H1 (cell line): ENCODE results near the gene JAG1. TPM values are rescaled to one million over a fixed set of nuclear protein-coding genes. Genes with fewer than 3 reads are reported as not detected.

ENCODE experiments used
- CTCF ChIA-PET: fragments of 300-600 bp; sonication (Branson Sonifier 250); formaldehyde crosslinking; loops from one replicate; lab custom pipeline; 2021; ENCODE audit not compliant: partially characterized antibody; lab: Charles Lee
- POLR2A ChIA-PET: fragments of 300-600 bp; sonication (Branson Sonifier 250); formaldehyde crosslinking; loops from one replicate; lab custom pipeline; 2021; ENCODE audit warnings: inconsistent platforms; ENCODE audit not compliant: partially characterized antibody; lab: Charles Lee
- DNase-seq, 2 experiments: peaks; one replicate each; pipeline versions ENCODE4 v3.0.0 to v3.0.0-alpha.2; 2010 to 2022; ENCODE audit warnings: low spot score in 2 of 2, low read depth in 1 of 2, mixed read lengths in 1 of 2
- FAIRE-seq: peaks from 2 replicates; lab custom pipeline; 2011; peaks lifted over from hg19 to GRCh38; lab: Jason Lieb, UNC
- H2AFZ ChIP-seq: 2 replicates; pipeline ENCODE4 v1.8.1; 2012; ENCODE audit warnings: low read length, inconsistent platforms
- H2AK5ac ChIP-seq: 2 replicates; pipeline ENCODE4 v1.6.1; 2013; ENCODE audit warnings: low read depth, low read length
- H2BK120ac ChIP-seq: replicated peaks from 2 replicates; pipeline ENCODE3; 2013; ENCODE audit warnings: low read depth, low read length, inconsistent platforms
- H2BK12ac ChIP-seq: 2 replicates; pipeline ENCODE4 v1.6.1; 2013; ENCODE audit warnings: low read depth, low read length
- H2BK15ac ChIP-seq: 2 replicates; pipeline ENCODE4 v1.6.1; 2013; ENCODE audit warnings: low read length
- H2BK20ac ChIP-seq: 2 replicates; pipeline ENCODE4 v1.6.1; 2013; ENCODE audit warnings: low read length
- H2BK5ac ChIP-seq: 2 replicates; pipeline ENCODE4 v1.6.1; 2013; ENCODE audit warnings: low read depth, low read length
- H3K14ac ChIP-seq: 2 replicates; pipeline ENCODE4 v1.6.1; 2013; ENCODE audit warnings: inconsistent platforms; ENCODE audit not compliant: insufficient read length
- H3K18ac ChIP-seq: 2 replicates; pipeline ENCODE4 v1.6.1; 2013; ENCODE audit warnings: low read length; ENCODE audit errors: extremely low read depth
- H3K23ac ChIP-seq: 2 replicates; pipeline ENCODE4 v1.6.1; 2013; ENCODE audit warnings: inconsistent platforms; ENCODE audit not compliant: insufficient read length
- H3K23me2 ChIP-seq: 2 replicates; pipeline ENCODE4 v1.6.1; 2013; ENCODE audit warnings: low read depth, low read length
- H3K27ac ChIP-seq: 2 replicates; pipeline ENCODE4 v1.6.1; 2011; ENCODE audit warnings: low read depth, low read length, inconsistent platforms
- H3K27me3 ChIP-seq, 4 experiments: replicated peaks in 1 of 4; 1 replicate in 1 of 4; 2 replicates in 3 of 4; pipeline versions ENCODE4 v1.6.1 to v1.8.1; 2011 to 2013; ENCODE audit warnings: low read length in 3 of 4, mild to moderate bottlenecking in 3 of 4, inconsistent platforms in 2 of 4, mixed read lengths in 2 of 4, moderate library complexity in 1 of 4; ENCODE audit not compliant: control insufficient read depth in 3 of 4, insufficient read depth in 3 of 4; ENCODE audit errors: extremely low read depth in 1 of 4
- H3K36me3 ChIP-seq, 4 experiments: 2 replicates each; pipeline versions ENCODE4 v1.6.1 to v1.8.1; 2011 to 2013; ENCODE audit warnings: mild to moderate bottlenecking in 4 of 4, low read length in 3 of 4, moderate library complexity in 2 of 4, control low read depth in 1 of 4, inconsistent platforms in 1 of 4; ENCODE audit not compliant: insufficient read depth in 4 of 4, control insufficient read depth in 2 of 4
- H3K4ac ChIP-seq: replicated peaks from 2 replicates; pipeline ENCODE3; 2013; ENCODE audit warnings: low read length, low read depth, mixed read lengths, inconsistent platforms; ENCODE audit not compliant: insufficient read length
- H3K4me1 ChIP-seq, 4 experiments: replicated peaks in 1 of 4; 1 replicate in 1 of 4; 2 replicates in 3 of 4; pipeline versions ENCODE4 v1.6.1 to v1.8.1; 2011 to 2013; ENCODE audit warnings: low read length in 3 of 4, inconsistent platforms in 2 of 4, mixed read lengths in 1 of 4; ENCODE audit not compliant: insufficient read depth in 4 of 4, control insufficient read depth in 3 of 4
- H3K4me2 ChIP-seq, 2 experiments: 2 replicates each; pipeline versions ENCODE4 v1.6.1 to v1.8.1; 2011 to 2013; ENCODE audit warnings: low read depth in 2 of 2, low read length in 2 of 2, control low read depth in 1 of 2, inconsistent platforms in 1 of 2, mild to moderate bottlenecking in 1 of 2; ENCODE audit not compliant: insufficient read depth in 1 of 2
- H3K4me3 ChIP-seq, 4 experiments: fragments of 200-600, 300-600 bp in 1 of 4; sonication (generic), shearing (Covaris generic), sonication (Bioruptor Twin) in 1 of 4; 2 replicates each; pipeline versions ENCODE4 v1.5.1 to v1.8.1; 2011 to 2016; ENCODE audit warnings: low read length in 4 of 4, low read depth in 3 of 4, control low read depth in 2 of 4, inconsistent platforms in 2 of 4, mild to moderate bottlenecking in 2 of 4, mixed read lengths in 1 of 4, moderate library complexity in 1 of 4; ENCODE audit not compliant: insufficient read depth in 2 of 4; ENCODE audit errors: extremely low read depth in 1 of 4
- H3K56ac ChIP-seq: replicated peaks from 2 replicates; pipeline ENCODE3; 2013; ENCODE audit warnings: low read depth, mild to moderate bottlenecking, mixed read lengths, low read length, inconsistent platforms; ENCODE audit not compliant: insufficient read length
- H3K79me1 ChIP-seq: 2 replicates; pipeline ENCODE4 v1.6.1; 2013; ENCODE audit warnings: low read depth, low read length, control low read depth
- H3K79me2 ChIP-seq, 2 experiments: 2 replicates each; pipeline versions ENCODE4 v1.6.1 to v1.8.1; 2012 to 2013; ENCODE audit warnings: low read length in 2 of 2, mild to moderate bottlenecking in 2 of 2, inconsistent platforms in 1 of 2; ENCODE audit not compliant: insufficient read depth in 2 of 2, control insufficient read depth in 1 of 2
- H3K9ac ChIP-seq, 4 experiments: replicated peaks in 1 of 4; 1 replicate in 1 of 4; 2 replicates in 3 of 4; pipeline versions ENCODE4 v1.6.1 to v1.8.1; 2011 to 2013; ENCODE audit warnings: low read depth in 3 of 4, low read length in 3 of 4, control low read depth in 2 of 4, mild to moderate bottlenecking in 2 of 4, moderate library complexity in 2 of 4, inconsistent platforms in 1 of 4; ENCODE audit errors: extremely low read depth in 1 of 4
- H3K9me3 ChIP-seq, 2 experiments: 2 replicates each; pipeline versions ENCODE4 v1.6.1 to v1.8.1; 2012 to 2013; ENCODE audit warnings: mild to moderate bottlenecking in 2 of 2, moderate library complexity in 2 of 2, control low read depth in 1 of 2, inconsistent platforms in 1 of 2, low read depth in 1 of 2, low read length in 1 of 2, mixed read lengths in 1 of 2; ENCODE audit not compliant: insufficient read depth in 2 of 2
- H4K20me1 ChIP-seq, 2 experiments: replicated peaks in 1 of 2; 2 replicates each; pipeline versions ENCODE3 to v1.8.1; 2011 to 2013; ENCODE audit warnings: inconsistent platforms in 2 of 2, low read length in 2 of 2, mild to moderate bottlenecking in 1 of 2; ENCODE audit not compliant: insufficient read depth in 2 of 2, control insufficient read depth in 1 of 2
- H4K5ac ChIP-seq: 2 replicates; pipeline ENCODE4 v1.6.1; 2013; ENCODE audit warnings: low read length, low read depth, mixed read lengths, inconsistent platforms; ENCODE audit not compliant: insufficient read length
- H4K8ac ChIP-seq: 2 replicates; pipeline ENCODE4 v1.8.0; 2013; ENCODE audit warnings: mild to moderate bottlenecking, moderate library complexity, low read length, inconsistent platforms; ENCODE audit not compliant: insufficient read depth; ENCODE audit errors: extremely low read depth
- H4K91ac ChIP-seq: replicated peaks from 2 replicates; pipeline ENCODE3; 2013; ENCODE audit warnings: low read length, mixed read lengths, inconsistent platforms; ENCODE audit not compliant: insufficient read length
- ATF2 ChIP-seq: IDR thresholded peaks from 2 replicates; pipeline ENCODE4 v1.6.1; 2012; ENCODE audit warnings: low read length, inconsistent platforms
- BRCA1 ChIP-seq: IDR thresholded peaks from 2 replicates; pipeline ENCODE4 v1.6.1; 2012; ENCODE audit warnings: low read depth, low read length, improper control_type of control experiment
- EP300 ChIP-seq, 2 experiments: IDR thresholded peaks; 1 replicate in 1 of 2; 2 replicates in 1 of 2; pipeline ENCODE4 v1.6.1; 2011 to 2012; ENCODE audit warnings: low read depth in 2 of 2, low read length in 2 of 2, mild to moderate bottlenecking in 2 of 2, borderline replicate concordance in 1 of 2, inconsistent platforms in 1 of 2, moderate library complexity in 1 of 2
- EZH2 ChIP-seq: fragments of 200-600 bp; sonication (generic); IDR thresholded peaks from 2 replicates; pipeline ENCODE4 v1.7.1; 2012; ENCODE audit warnings: low read depth, mild to moderate bottlenecking, moderate library complexity, low read length, inconsistent platforms; ENCODE audit not compliant: severe bottlenecking
- POU5F1 ChIP-seq: IDR thresholded peaks from 2 replicates; pipeline ENCODE4 v1.6.1; 2011; ENCODE audit warnings: low read depth, mild to moderate bottlenecking, low read length, moderate library complexity
- RAD21 ChIP-seq, 2 experiments: IDR thresholded peaks in 1 of 2; conservative IDR thresholded peaks in 1 of 2; 2 replicates each; pipeline ENCODE4 v1.6.1; 2011; ENCODE audit warnings: low read depth in 2 of 2, low read length in 2 of 2, improper control_type of control experiment in 1 of 2, inconsistent platforms in 1 of 2, mild to moderate bottlenecking in 1 of 2, moderate library complexity in 1 of 2
- SRF ChIP-seq: IDR thresholded peaks from 2 replicates; pipeline ENCODE4 v1.6.1; 2011; ENCODE audit warnings: mild to moderate bottlenecking, low read depth, low read length, moderate library complexity
- WGBS, 2 experiments: shearing (Covaris generic) in 1 of 2; methylation state at CpG; one replicate each; pipeline versions ENCODE4 v1.1.6 to v1.1.7; 2013 to 2015; ENCODE audit warnings: low lambda C conversion rate in 2 of 2, mixed read lengths in 2 of 2, inconsistent platforms in 1 of 2, low coverage in 1 of 2, missing lambda C conversion rate in 1 of 2; ENCODE audit not compliant: insufficient replicate concordance in 2 of 2, insufficient coverage in 1 of 2, insufficient read length in 1 of 2; ENCODE audit errors: extremely low coverage in 1 of 2, missing lambda C conversion rate in 1 of 2; 5-methylcytosine and 5-hydroxymethylcytosine counted together
- polyA plus RNA-seq, 7 experiments: library from polyadenylated mRNA; depleted of rRNA in 3 of 7; stranded (reverse) in 5 of 7; unstranded in 2 of 7; fragments of >200 nt in 5 of 7; fragments of 200-250 nt in 2 of 7; gene quantifications; 1 replicate in 5 of 7; 2 replicates in 1 of 7; 4 replicates in 1 of 7; pipeline versions ENCODE4 v1.2.1 to v1.2.3, GENCODE V29; 2011 to 2013; ENCODE audit warnings: missing spikeins in 2 of 7, mixed read lengths in 2 of 7
- total RNA-seq: library from RNA; stranded (reverse); fragmentation: NEBNext Ultra II Directional; extraction: Animal tissue kit (Norgen Biotek cat#: 25700); gene quantifications from 2 replicates; pipeline ENCODE4 v1.2.1, GENCODE V29; 2021
- TF ChIP-seq, protein P1 (sequence below): IDR thresholded peaks from 2 replicates; pipeline ENCODE4 v1.6.1; 2011; ENCODE audit warnings: low read length, improper control_type of control experiment

The JAG1 gene
- total and polyA plus RNA-seq, 2 of the 8 experiments (the other 6 are each of a cell fraction or from before 2014, with no cell fraction given), result 13.5 to 27.3 TPM

- no peak overlapping the region for H2BK15ac ChIP-seq
- CTCF ChIA-PET, result interaction anchor here (0.9 to 1.8 kb wide), 3 partner anchors 14 to 25 kb away, joined by 3 to 4 read pairs (median 4); no protein-coding TSS in a partner anchor
- TF ChIP-seq EP300 (IDR thresholded peaks at IDR 0.05; ENCODE audit: borderline replicate concordance in 1 of 2, low read depth in 2 of 2, low read length in 2 of 2), result no peak
- no peak for TF ChIP-seq ATF2
- TF ChIP-seq SRF, result no peak
- TF ChIP-seq, protein P1, sequence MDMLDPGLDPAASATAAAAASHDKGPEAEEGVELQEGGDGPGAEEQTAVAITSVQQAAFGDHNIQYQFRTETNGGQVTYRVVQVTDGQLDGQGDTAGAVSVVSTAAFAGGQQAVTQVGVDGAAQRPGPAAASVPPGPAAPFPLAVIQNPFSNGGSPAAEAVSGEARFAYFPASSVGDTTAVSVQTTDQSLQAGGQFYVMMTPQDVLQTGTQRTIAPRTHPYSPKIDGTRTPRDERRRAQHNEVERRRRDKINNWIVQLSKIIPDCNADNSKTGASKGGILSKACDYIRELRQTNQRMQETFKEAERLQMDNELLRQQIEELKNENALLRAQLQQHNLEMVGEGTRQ, result no peak
- no peak for TF ChIP-seq POU5F1
- TF ChIP-seq BRCA1, result no peak
- no peak for TF ChIP-seq RAD21 (IDR thresholded peaks at IDR 0.05 in 1 of 2, conservative IDR thresholded peaks at IDR 0.05 in 1 of 2; ENCODE audit: low read depth in 2 of 2, low read length in 2 of 2)
- TF ChIP-seq EZH2, result no peak
Observed at GRCh38 chr20:10646006-10646405, 27.8 kb downstream of the JAG1 start.

More at GRCh38 chr20:10646006-10646405, 27.8 kb downstream of the JAG1 start:
- Histone ChIP-seq H2BK20ac (no peak overlapping the region), H3K56ac (no peak overlapping the region), H3K36me3 (peaks cover 40 to 100% (median 81%) of the 10 kb centered on the region in 4 experiments), H4K5ac (no peak overlapping the region), H4K91ac (no peak overlapping the region), H2AK5ac (no peak overlapping the region), H3K9ac (no peak overlapping the region), H3K79me1 (no peaks in the 10 kb centered on the region), H3K14ac (no peak overlapping the region), H3K23me2 (no peaks in the 10 kb centered on the region), H3K9me3 (no peaks in the 10 kb centered on the region), H3K18ac (no peak overlapping the region), H3K4me3 (no peak overlapping the region), H3K4me2 (no peak overlapping the region), H2AFZ (no peak overlapping the region), H4K20me1 (peaks cover 0 to 11% of the 10 kb centered on the region in 2 experiments), H3K4ac (no peak overlapping the region), H2BK12ac (no peak overlapping the region), H3K27ac (no peak overlapping the region), H3K79me2 (peaks cover 0 to 4% of the 10 kb centered on the region in 2 experiments; a peak in 1 of 4 replicates), H3K4me1 (peaks cover 4 to 17% (median 11%) of the 10 kb centered on the region in 4 experiments; a peak in 6 of 7 replicates), H2BK120ac (no peak overlapping the region), H4K8ac (no peak overlapping the region), H2BK5ac (no peak overlapping the region), H3K27me3 (no peaks in the 10 kb centered on the region), H3K23ac (no peak overlapping the region)
- POLR2A ChIA-PET, result interaction anchor here (1.0 kb wide), 1 partner anchor 8 kb away, joined by 3 read pairs; no protein-coding TSS in a partner anchor
- WGBS, 2 experiments, result 91% methylated on average over 4 of the region's 4 CpGs; no CpG with 5 or more reads in 1 of the 2 experiments
- no peak for FAIRE-seq
- no peak for DNase-seq
